NB4 (cell line): ENCODE measurements around the gene KIAA1958.

Experiments used
- CTCF ChIP-seq: IDR thresholded peaks from one replicate; pipeline ENCODE4 v1.5.1; 2012; ENCODE audit warnings: low read depth, low read length
- MAX ChIP-seq: IDR thresholded peaks from 2 replicates; pipeline ENCODE4 v1.6.1; 2011; ENCODE audit warnings: low read depth, low read length
- POLR2A ChIP-seq: IDR thresholded peaks from 2 replicates; pipeline ENCODE4 v1.6.1; 2011; ENCODE audit warnings: mild to moderate bottlenecking; ENCODE audit not compliant: insufficient read length; ENCODE audit errors: extremely low read depth

- TF ChIP-seq POLR2A (no peak), CTCF (no peak), MAX (no peak)
These were observed 49.2 kb downstream of the KIAA1958 start for GRCh38 chr9:112535811-112536210.
